GM23338 (cell line): ENCODE results near the gene TEX9. TPM values are rescaled to one million over a fixed set of nuclear protein-coding genes. Genes with fewer than 3 reads are reported as not detected.
"Not testable (repeated sequence)": the region's sequence is repeated elsewhere in the genome, so short reads cannot be mapped to it uniquely, and the experiment has no call there.

Source experiments
- ATAC-seq: fragments of 200-7000 bp; cut with Tn5 transposase; 3 replicates; pipeline ENCODE4 v1.9.1; 2020
- DNase-seq: peaks from one replicate; pipeline ENCODE4 v3.0.0-alpha.2; 2015; ENCODE audit warnings: low spot score
- H2AFZ ChIP-seq: fragments of 200-600 bp; sonication (generic); 2 replicates; pipeline ENCODE4 v1.8.0; 2016; ENCODE audit warnings: antibody characterized with exemption, mild to moderate bottlenecking, moderate library complexity
- H3F3A ChIP-seq: fragments of 200-600 bp; sonication (generic); replicated peaks from 2 replicates; pipeline ENCODE4 v1.8.0; 2017; ENCODE audit warnings: antibody characterized with exemption, mixed run types, low read depth
- H3K27ac ChIP-seq: fragments of 200-600 bp; sonication (generic); 2 replicates; pipeline ENCODE4 v1.6.1; 2016; ENCODE audit warnings: low read depth
- H3K27me3 ChIP-seq: fragments of 200-600 bp; sonication (generic); 2 replicates; pipeline ENCODE4 v1.8.0; 2016; ENCODE audit warnings: mild to moderate bottlenecking, mixed run types, moderate library complexity; ENCODE audit not compliant: insufficient read depth
- H3K36me3 ChIP-seq: fragments of 200-600 bp; sonication (generic); 2 replicates; pipeline ENCODE4 v1.8.0; 2016; ENCODE audit warnings: mild to moderate bottlenecking; ENCODE audit not compliant: insufficient read depth
- H3K4me1 ChIP-seq: fragments of 200-600 bp; sonication (generic); 2 replicates; pipeline ENCODE4 v1.8.0; 2016; ENCODE audit warnings: mild to moderate bottlenecking, moderate library complexity; ENCODE audit not compliant: insufficient read depth
- H3K4me2 ChIP-seq: fragments of 200-600 bp; sonication (generic); 2 replicates; pipeline ENCODE4 v1.7.1; 2017; ENCODE audit warnings: mixed run types
- H3K4me3 ChIP-seq: fragments of 200-600 bp; sonication (generic); 2 replicates; pipeline ENCODE4 v1.6.1; 2016; ENCODE audit warnings: mixed run types
- H3K79me2 ChIP-seq: fragments of 200-600 bp; sonication (generic); replicated peaks from 2 replicates; pipeline ENCODE4 v1.8.0; 2017; ENCODE audit warnings: mild to moderate bottlenecking; ENCODE audit not compliant: insufficient read depth
- H3K9me2 ChIP-seq: fragments of 200-600 bp; sonication (generic); 2 replicates; pipeline ENCODE4 v1.8.0; 2017; ENCODE audit not compliant: insufficient read depth
- H4K20me1 ChIP-seq: fragments of 200-600 bp; sonication (generic); replicated peaks from 2 replicates; pipeline ENCODE4 v1.8.0; 2017; ENCODE audit warnings: mild to moderate bottlenecking; ENCODE audit not compliant: insufficient read depth
- H3K27ac Mint-ChIP-seq: 2 replicates; pipeline ENCODE4 v1.8.0; 2020; ENCODE audit warnings: inconsistent platforms, mild to moderate bottlenecking, moderate library complexity, mixed read lengths
- H3K27me3 Mint-ChIP-seq: 3 replicates; pipeline ENCODE4 v1.8.0; 2022; ENCODE audit warnings: low read depth, mild to moderate bottlenecking, moderate library complexity, mixed read lengths, inconsistent platforms; ENCODE audit not compliant: insufficient read depth, poor library complexity
- H3K36me3 Mint-ChIP-seq: 3 replicates; pipeline ENCODE4 v1.8.0; 2021; ENCODE audit warnings: low read depth, mild to moderate bottlenecking, inconsistent platforms, moderate library complexity, mixed read lengths
- H3K4me1 Mint-ChIP-seq: 3 replicates; pipeline ENCODE4 v1.8.0; 2020; ENCODE audit warnings: mild to moderate bottlenecking, inconsistent platforms, mixed read lengths
- H3K4me3 Mint-ChIP-seq: 3 replicates; pipeline ENCODE4 v1.8.0; 2021; ENCODE audit warnings: moderate library complexity, mild to moderate bottlenecking, inconsistent platforms, mixed read lengths
- H3K9me3 Mint-ChIP-seq: 3 replicates; pipeline ENCODE4 v1.8.0; 2020; ENCODE audit warnings: moderate library complexity, mild to moderate bottlenecking, inconsistent platforms, mixed read lengths
- CREB1 ChIP-seq: fragments of 250-450 bp; sonication (Bioruptor Pico); IDR thresholded peaks from 2 replicates; pipeline ENCODE4 v1.5.0; 2020; ENCODE audit warnings: low read depth, mild to moderate bottlenecking, moderate library complexity
- CTCF ChIP-seq, 2 experiments: fragments of 200-600 bp in 1 of 2; sonication (generic) in 1 of 2; conservative IDR thresholded peaks; 2 replicates each; pipeline versions ENCODE4 v1.5.1 to v1.6.1; 2016 to 2017; ENCODE audit warnings: antibody characterized with exemption in 2 of 2, low read depth in 2 of 2, mild to moderate bottlenecking in 2 of 2, moderate library complexity in 1 of 2
- ETS1 ChIP-seq: IDR thresholded peaks from 2 replicates; pipeline ENCODE4 v1.6.1; 2016; ENCODE audit warnings: antibody characterized with exemption
- REST ChIP-seq: IDR thresholded peaks from one replicate; pipeline ENCODE4 v1.6.1; 2018; ENCODE audit warnings: antibody characterized with exemption; ENCODE audit not compliant: unreplicated experiment
- ZNF114 ChIP-seq: fragments of 250-450 bp; sonication (Bioruptor Pico); IDR thresholded peaks from 2 replicates; pipeline ENCODE4 v1.5.0; 2020; ENCODE audit warnings: mild to moderate bottlenecking, moderate library complexity
- polyA plus RNA-seq: library from polyadenylated mRNA; unstranded; fragments of >200 nt; fragmentation: Nextera tagmentation; extraction: Ambion mirVana; gene quantifications from 2 replicates; pipeline ENCODE4 v1.2.1, GENCODE V29; 2016
- total RNA-seq: library from RNA; depleted of rRNA; stranded (reverse); fragments of >200 nt; shearing (Covaris generic); gene quantifications from 2 replicates; pipeline ENCODE4 v1.2.3, GENCODE V29; 2014

The TEX9 gene
- total and polyA plus RNA-seq, 2 experiments from 2014 or later: 19.6 to 21.8 TPM

- not testable (repeated sequence) for H2AFZ ChIP-seq, ATAC-seq, H3K4me1 ChIP-seq, H3K27me3 ChIP-seq, H3K4me3 ChIP-seq, H3K27me3 Mint-ChIP-seq, H3K79me2 ChIP-seq, H3K4me3 Mint-ChIP-seq, H3K9me2 ChIP-seq, H3K36me3 ChIP-seq, H4K20me1 ChIP-seq, H3K9me3 Mint-ChIP-seq, H3F3A ChIP-seq, H3K4me2 ChIP-seq, H3K4me1 Mint-ChIP-seq, H3K27ac ChIP-seq, DNase-seq, H3K27ac Mint-ChIP-seq
- peaks cover 10% of the 10 kb centered on the region for H3K36me3 Mint-ChIP-seq
Observed at GRCh38 chr15:56413114-56413733, 48.0 kb downstream of the TEX9 start.

- H3K27ac ChIP-seq: no peak overlapping the region
- H3K27ac Mint-ChIP-seq: no peak overlapping the region
- ATAC-seq (no peak), DNase-seq (no peak)
- H2AFZ ChIP-seq: no peak overlapping the region
- H3K4me1 ChIP-seq: no peaks in the 10 kb centered on the region
- no peaks in the 10 kb centered on the region for H3K4me1 Mint-ChIP-seq
- H3K4me2 ChIP-seq: no peak overlapping the region
- no peaks in the 10 kb centered on the region for H3K9me2 ChIP-seq
- H3F3A ChIP-seq: no peaks in the 10 kb centered on the region
- no peaks in the 10 kb centered on the region for H4K20me1 ChIP-seq
- no peaks in the 10 kb centered on the region for H3K36me3 ChIP-seq
- TF ChIP-seq REST (no peak), CREB1 (CRISPR knock-in tag) (no peak), ZNF114 (CRISPR knock-in tag) (no peak), CTCF (conservative IDR thresholded peaks at IDR 0.05; ENCODE audit: low read depth in 2 of 2) (no peak), ETS1 (no peak)
- H3K9me3 Mint-ChIP-seq: no peaks in the 10 kb centered on the region
- no peaks in the 10 kb centered on the region for H3K27me3 ChIP-seq
- H3K79me2 ChIP-seq: no peaks in the 10 kb centered on the region
- H3K4me3 ChIP-seq: no peak overlapping the region
- H3K4me3 Mint-ChIP-seq: no peak overlapping the region
- no peaks in the 10 kb centered on the region for H3K36me3 Mint-ChIP-seq
- H3K27me3 Mint-ChIP-seq: peaks cover 3% of the 10 kb centered on the region
Observed at GRCh38 chr15:56425276-56425675, 60.0 kb downstream of the TEX9 start.
